Retinal pigment epithelial cell (primary cell): ENCODE measurements around the gene DAZAP1.

Experiments
- DNase-seq: peaks from one replicate; pipeline ENCODE4 v3.0.0-alpha.2; 2010; ENCODE audit warnings: low read depth
- H3K4me3 ChIP-seq: 2 replicates; pipeline ENCODE4 v1.5.1; 2011; ENCODE audit warnings: mild to moderate bottlenecking, low read length, control low read depth, moderate library complexity
- TF ChIP-seq, protein P1 (sequence below): conservative IDR thresholded peaks from 2 replicates; pipeline ENCODE4 v1.5.1; 2011; ENCODE audit warnings: low read depth, low read length, control low read depth, inconsistent platforms

DAZAP1 gene

GRCh38 chr19:1396019-1396767, 11.2 kb upstream of the DAZAP1 start:
- no peak for DNase-seq
- TF ChIP-seq, protein P1, sequence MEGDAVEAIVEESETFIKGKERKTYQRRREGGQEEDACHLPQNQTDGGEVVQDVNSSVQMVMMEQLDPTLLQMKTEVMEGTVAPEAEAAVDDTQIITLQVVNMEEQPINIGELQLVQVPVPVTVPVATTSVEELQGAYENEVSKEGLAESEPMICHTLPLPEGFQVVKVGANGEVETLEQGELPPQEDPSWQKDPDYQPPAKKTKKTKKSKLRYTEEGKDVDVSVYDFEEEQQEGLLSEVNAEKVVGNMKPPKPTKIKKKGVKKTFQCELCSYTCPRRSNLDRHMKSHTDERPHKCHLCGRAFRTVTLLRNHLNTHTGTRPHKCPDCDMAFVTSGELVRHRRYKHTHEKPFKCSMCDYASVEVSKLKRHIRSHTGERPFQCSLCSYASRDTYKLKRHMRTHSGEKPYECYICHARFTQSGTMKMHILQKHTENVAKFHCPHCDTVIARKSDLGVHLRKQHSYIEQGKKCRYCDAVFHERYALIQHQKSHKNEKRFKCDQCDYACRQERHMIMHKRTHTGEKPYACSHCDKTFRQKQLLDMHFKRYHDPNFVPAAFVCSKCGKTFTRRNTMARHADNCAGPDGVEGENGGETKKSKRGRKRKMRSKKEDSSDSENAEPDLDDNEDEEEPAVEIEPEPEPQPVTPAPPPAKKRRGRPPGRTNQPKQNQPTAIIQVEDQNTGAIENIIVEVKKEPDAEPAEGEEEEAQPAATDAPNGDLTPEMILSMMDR, result no peak
- no peak overlapping the region for H3K4me3 ChIP-seq

GRCh38 chr19:1396768-1397679, 10.4 kb upstream of the DAZAP1 start:
- DNase-seq, result no peak
- no peak overlapping the region for H3K4me3 ChIP-seq
- TF ChIP-seq, protein P1, result no peak

DNA sequence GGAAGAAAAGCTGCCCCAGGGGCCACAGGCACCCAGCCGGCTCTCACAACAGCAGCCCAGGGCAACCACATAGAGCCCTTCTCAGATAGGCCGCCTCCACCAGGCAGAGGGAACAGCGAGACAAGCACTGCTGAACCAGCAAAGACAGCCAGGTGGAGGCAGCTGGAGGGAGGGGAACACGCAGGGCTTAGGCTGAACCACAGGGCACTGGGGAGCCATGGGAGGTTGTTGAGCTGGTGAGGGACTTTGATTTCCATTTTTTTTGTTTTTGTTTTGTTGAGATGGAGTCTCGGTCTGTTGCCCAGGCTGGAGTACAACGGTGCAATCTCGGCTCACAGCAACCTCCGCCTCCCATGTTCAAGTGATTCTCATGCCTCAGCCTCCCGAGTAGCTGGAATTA, 9.5 kb upstream of the DAZAP1 start:
- no peak for DNase-seq
- H3K4me3 ChIP-seq, result no peak overlapping the region
- TF ChIP-seq, protein P1, result no peak

- TF ChIP-seq, protein P1, result no peak
- DNase-seq, result no peak
- H3K4me3 ChIP-seq, result no peak overlapping the region
These were observed 8.3 kb upstream of the DAZAP1 start for GRCh38 chr19:1399079-1399478.

- no peak for DNase-seq
- TF ChIP-seq, protein P1, result no peak
- no peak overlapping the region for H3K4me3 ChIP-seq
These were observed 7.6 kb upstream of the DAZAP1 start for GRCh38 chr19:1399745-1400144.

GRCh38 chr19:1400281-1401137, 6.9 kb upstream of the DAZAP1 start:
- TF ChIP-seq, protein P1, result no peak
- DNase-seq, result no peak
- peak overlapping the region; percentile 53 for H3K4me3 ChIP-seq
